Measurements from ENCODE around the gene DUOX1. TPM values are rescaled to one million over a fixed set of nuclear protein-coding genes. Genes with fewer than 3 reads are reported as not detected.
A peak's percentile ranks its signal among the peaks of the same experiment; 100 is the strongest.

The DUOX1 gene
- total and polyA plus RNA-seq, 2 donors: 7.1 to 10.3 TPM

GRCh38 chr15:45112591-45113379, 17.0 kb upstream of the DUOX1 start:
- H3K36me3 ChIP-seq (ENCODE audit: insufficient read depth): no peaks in the 10 kb centered on the region
- H3K4me1 ChIP-seq (ENCODE audit: insufficient read depth): no peaks in the 10 kb centered on the region
- no peak overlapping the region for H3K27ac ChIP-seq (ENCODE audit: low read depth)
- DNase-seq (ENCODE audit: extremely low spot score): no peak
- H3K4me3 ChIP-seq (ENCODE audit: low read depth, low read length): peak overlapping the region; percentile 20
- WGBS: under 1% methylated on average over 58 of the region's 58 CpGs

- WGBS: 7% methylated on average over 14 of the region's 14 CpGs
These were observed 16.3 kb upstream of the DUOX1 start for GRCh38 chr15:45113380-45113990.

GRCh38 chr15:45114076-45114750, 15.6 kb upstream of the DUOX1 start, which contains the start of the genes DUOX2 and DUOXA2:
DUOX2 (minus strand) TSS chr15:45114172; CDS start chr15:45113411, 761 bp downstream.
DUOXA2 (plus strand) TSS chr15:45114326; CDS start chr15:45114606, 280 bp downstream.
- H3K4me1 ChIP-seq (ENCODE audit: insufficient read depth): no peaks in the 10 kb centered on the region
- no peaks in the 10 kb centered on the region for H3K36me3 ChIP-seq (ENCODE audit: insufficient read depth)
- H3K4me3 ChIP-seq (ENCODE audit: low read depth, low read length): peak within 1 kb of the TSS; percentile 20
- 2% methylated on average over 42 of the region's 42 CpGs for WGBS
- no peak within 1 kb of the TSS for H3K27ac ChIP-seq (ENCODE audit: low read depth)
- DNase-seq (ENCODE audit: extremely low spot score): no peak

More at GRCh38 chr15:45113380-45113990, 16.3 kb upstream of the DUOX1 start:
- Histone ChIP-seq H3K4me1 (ENCODE audit: insufficient read depth) (no peaks in the 10 kb centered on the region), H3K4me3 (ENCODE audit: low read depth, low read length) (no peak overlapping the region), H3K27ac (ENCODE audit: low read depth) (no peak overlapping the region), H3K36me3 (ENCODE audit: insufficient read depth) (no peaks in the 10 kb centered on the region)
- no peak for DNase-seq (ENCODE audit: extremely low spot score)

DNA sequence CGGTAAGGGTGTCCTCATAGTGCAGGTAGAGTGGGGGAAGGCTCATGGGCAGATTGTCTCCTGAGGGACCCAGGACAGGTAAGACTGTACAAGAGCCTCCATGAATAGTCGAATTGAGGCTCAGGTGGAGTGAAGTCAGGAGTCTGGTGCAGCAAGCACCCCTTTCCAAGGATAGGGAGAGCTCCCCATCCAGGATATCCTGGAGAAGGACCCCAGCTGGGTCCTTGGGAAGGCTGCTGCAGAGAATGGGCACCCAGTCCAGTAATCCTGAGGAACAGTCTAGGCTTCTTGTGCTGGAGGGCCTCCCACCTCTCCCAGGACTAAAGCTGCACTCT, 15.1 kb upstream of the DUOX1 start:
- H3K27ac ChIP-seq (ENCODE audit: low read depth): no peak overlapping the region
- no peaks in the 10 kb centered on the region for H3K4me1 ChIP-seq (ENCODE audit: insufficient read depth)
- no peak for DNase-seq (ENCODE audit: extremely low spot score)
- H3K36me3 ChIP-seq (ENCODE audit: insufficient read depth): no peaks in the 10 kb centered on the region
- no peak overlapping the region for H3K4me3 ChIP-seq (ENCODE audit: low read depth, low read length)
- 10% methylated on average over 2 of the region's 2 CpGs for WGBS

- 58% methylated on average over 7 of the region's 7 CpGs for WGBS
- DNase-seq (ENCODE audit: extremely low spot score): no peak
- Histone ChIP-seq H3K4me3 (ENCODE audit: low read depth, low read length) (no peak overlapping the region), H3K4me1 (ENCODE audit: insufficient read depth) (no peaks in the 10 kb centered on the region), H3K27ac (ENCODE audit: low read depth) (no peak overlapping the region), H3K36me3 (ENCODE audit: insufficient read depth) (no peaks in the 10 kb centered on the region)
These were observed 14.4 kb upstream of the DUOX1 start for GRCh38 chr15:45115312-45115820.

DNA sequence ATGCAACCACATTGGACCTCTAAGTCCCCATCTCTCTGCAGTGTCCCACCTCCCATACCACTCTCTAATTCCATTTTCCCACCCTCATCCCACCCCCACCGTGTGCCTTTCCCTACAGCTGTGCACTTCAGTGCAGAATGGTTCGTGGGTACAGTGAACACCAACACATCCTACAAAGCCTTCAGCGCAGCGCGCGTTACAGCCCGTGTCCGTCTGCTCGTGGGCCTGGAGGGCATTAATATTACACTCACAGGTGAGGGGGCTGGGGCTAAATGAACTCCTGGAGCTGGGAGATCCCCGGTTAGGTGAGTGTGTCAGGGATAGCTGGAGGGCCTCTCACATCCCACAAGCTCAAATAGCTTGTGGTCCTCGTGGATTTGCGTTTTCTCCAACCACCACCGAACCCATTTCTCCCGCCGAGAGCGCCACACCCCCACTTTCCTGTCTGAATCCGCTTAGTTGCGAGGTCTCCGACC, 13.8 kb upstream of the DUOX1 start:
- Histone ChIP-seq H3K27ac (ENCODE audit: low read depth) (no peak overlapping the region), H3K4me1 (ENCODE audit: insufficient read depth) (no peaks in the 10 kb centered on the region), H3K4me3 (ENCODE audit: low read depth, low read length) (no peak overlapping the region), H3K36me3 (ENCODE audit: insufficient read depth) (no peaks in the 10 kb centered on the region)
- WGBS: 33% methylated on average over 19 of the region's 19 CpGs
- DNase-seq (ENCODE audit: extremely low spot score): no peak

- WGBS: 14% methylated on average over 65 of the region's 65 CpGs
- no peak for DNase-seq (ENCODE audit: extremely low spot score)
- Histone ChIP-seq H3K36me3 (ENCODE audit: insufficient read depth) (no peaks in the 10 kb centered on the region), H3K4me3 (ENCODE audit: low read depth, low read length) (no peak overlapping the region), H3K27ac (ENCODE audit: low read depth) (no peak overlapping the region), H3K4me1 (ENCODE audit: insufficient read depth) (no peaks in the 10 kb centered on the region)
These were observed 13.1 kb upstream of the DUOX1 start for GRCh38 chr15:45116482-45117307.

DNA sequence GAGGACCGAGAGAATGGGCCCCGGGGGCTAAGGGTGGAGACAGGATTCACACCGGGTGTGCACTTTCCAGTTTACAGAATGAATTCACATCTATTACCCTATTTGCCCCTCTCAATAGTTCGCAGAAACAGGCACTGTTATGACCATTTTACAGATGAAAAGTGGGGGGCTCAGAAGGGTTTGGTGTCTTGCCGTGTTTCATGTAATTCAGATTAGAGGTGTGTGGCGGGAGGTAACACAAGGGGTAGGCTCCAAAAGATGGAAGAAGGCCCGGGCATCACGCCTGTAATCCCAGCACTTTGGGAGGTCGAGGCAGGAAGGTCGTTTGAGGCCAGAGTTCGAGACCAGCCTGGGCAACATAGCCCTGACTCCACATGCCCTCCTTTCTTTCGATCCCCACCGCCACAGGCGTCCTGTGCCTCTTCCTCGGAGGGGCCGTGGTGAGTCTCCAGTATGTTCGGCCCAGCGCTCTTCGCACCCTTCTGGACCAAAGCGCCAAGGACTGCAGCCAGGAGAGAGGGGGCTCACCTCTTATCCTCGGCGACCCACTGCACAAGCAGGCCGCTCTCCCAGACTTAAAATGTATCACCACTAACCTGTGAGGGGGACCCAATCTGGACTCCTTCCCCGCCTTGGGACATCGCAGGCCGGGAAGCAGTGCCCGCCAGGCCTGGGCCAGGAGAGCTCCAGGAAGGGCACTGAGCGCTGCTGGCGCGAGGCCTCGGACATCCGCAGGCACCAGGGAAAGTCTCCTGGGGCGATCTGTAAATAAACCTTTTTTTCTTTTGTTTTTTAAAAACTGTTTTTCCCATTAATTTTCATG, 12.3 kb upstream of the DUOX1 start:
- H3K4me3 ChIP-seq (ENCODE audit: low read depth, low read length): no peak overlapping the region
- no peak overlapping the region for H3K27ac ChIP-seq (ENCODE audit: low read depth)
- H3K4me1 ChIP-seq (ENCODE audit: insufficient read depth): no peaks in the 10 kb centered on the region
- 43% methylated on average over 33 of the region's 33 CpGs for WGBS
- DNase-seq (ENCODE audit: extremely low spot score): no peak
- no peaks in the 10 kb centered on the region for H3K36me3 ChIP-seq (ENCODE audit: insufficient read depth)

DNA sequence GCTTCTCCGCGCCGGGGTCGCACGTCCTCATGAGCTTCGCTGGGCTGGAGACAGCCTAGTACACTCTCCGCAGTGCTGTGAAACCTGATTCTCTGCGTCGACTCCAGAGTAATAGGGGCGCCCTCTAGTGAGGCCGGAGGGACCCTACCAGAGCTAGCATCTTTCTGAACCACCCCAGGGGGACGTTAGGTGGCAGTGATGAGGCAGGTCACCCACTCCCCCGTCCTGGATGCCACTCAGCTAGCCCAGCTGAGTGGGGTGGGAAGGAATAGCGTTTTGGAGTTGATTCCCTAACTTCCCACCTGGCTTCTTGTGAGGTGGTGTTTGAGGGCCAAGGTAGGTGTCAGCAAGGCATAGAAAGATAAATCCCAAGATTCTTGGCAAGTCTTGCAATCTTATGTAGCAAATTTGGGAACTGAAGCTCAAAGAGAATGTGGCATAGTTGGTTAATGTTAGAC, 11.6 kb upstream of the DUOX1 start:
- H3K4me1 ChIP-seq (ENCODE audit: insufficient read depth): no peaks in the 10 kb centered on the region
- H3K4me3 ChIP-seq (ENCODE audit: low read depth, low read length): no peak overlapping the region
- no peak overlapping the region for H3K27ac ChIP-seq (ENCODE audit: low read depth)
- WGBS: 1% methylated on average over 14 of the region's 14 CpGs
- DNase-seq (ENCODE audit: extremely low spot score): peak; percentile 88
- no peaks in the 10 kb centered on the region for H3K36me3 ChIP-seq (ENCODE audit: insufficient read depth)

- Histone ChIP-seq H3K4me3 (ENCODE audit: low read depth, low read length) (no peak overlapping the region), H3K36me3 (ENCODE audit: insufficient read depth) (no peaks in the 10 kb centered on the region), H3K4me1 (ENCODE audit: insufficient read depth) (no peaks in the 10 kb centered on the region), H3K27ac (ENCODE audit: low read depth) (no peak overlapping the region)
- DNase-seq (ENCODE audit: extremely low spot score): no peak
- WGBS: 86% methylated on average over 5 of the region's 5 CpGs
These were observed 10.8 kb upstream of the DUOX1 start for GRCh38 chr15:45118996-45119395.

DNA sequence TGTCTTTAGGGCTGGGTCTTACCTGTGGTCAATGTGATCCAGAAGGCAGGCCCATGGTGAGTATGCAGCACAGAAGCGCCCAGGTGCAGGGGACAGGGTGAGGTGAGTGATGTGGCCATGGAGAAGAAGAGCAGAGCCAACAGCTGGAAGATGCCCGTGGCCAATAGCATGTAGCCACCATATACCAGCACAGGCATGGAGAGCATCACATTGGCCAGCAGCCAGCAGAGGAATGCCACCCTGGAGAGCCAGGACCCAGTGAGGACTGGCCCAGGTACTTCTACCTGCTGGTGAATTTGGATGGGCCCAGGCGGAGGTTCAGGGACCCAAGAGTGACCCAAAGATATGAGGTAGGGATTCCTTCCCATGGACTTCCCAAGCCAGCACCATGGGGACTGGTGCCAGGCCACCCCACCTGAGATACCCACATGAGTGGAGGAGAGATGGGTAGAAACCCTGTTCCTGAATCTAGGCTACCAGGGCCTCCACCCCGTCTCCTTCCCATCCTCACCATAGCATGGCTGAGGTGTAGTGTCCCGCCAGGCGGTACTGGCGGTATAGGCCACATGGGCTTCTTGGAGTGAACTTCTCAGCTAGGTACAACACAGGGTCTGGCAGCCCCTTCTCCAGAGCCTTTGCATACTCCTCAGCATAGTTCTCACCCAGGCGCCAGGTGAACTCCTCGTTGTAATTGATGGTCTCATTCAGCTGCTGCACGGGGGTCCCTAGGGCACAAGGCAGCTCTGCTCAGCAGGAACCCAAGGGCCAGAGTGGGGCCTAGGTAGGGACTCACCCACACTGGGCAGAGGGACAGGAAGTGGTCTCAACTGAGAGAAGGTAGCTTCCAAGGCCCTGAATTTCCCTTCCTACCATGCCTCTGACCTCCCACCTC, 9.5 kb upstream of the DUOX1 start:
- DNase-seq (ENCODE audit: extremely low spot score): no peak
- Histone ChIP-seq H3K36me3 (ENCODE audit: insufficient read depth) (no peaks in the 10 kb centered on the region), H3K4me1 (ENCODE audit: insufficient read depth) (no peaks in the 10 kb centered on the region), H3K4me3 (ENCODE audit: low read depth, low read length) (no peak overlapping the region), H3K27ac (ENCODE audit: low read depth) (no peak overlapping the region)
- WGBS: 95% methylated on average over 10 of the region's 10 CpGs

All from urinary bladder (tissue), 4 donors.